Measurements from ENCODE around the gene ORM1. TPM values are rescaled to one million over a fixed set of nuclear protein-coding genes. Genes with fewer than 3 reads are reported as not detected.

The ORM1 gene
- total RNA-seq, 4 donors from 2014 or later = 1.6 TPM; not detected in 3

DNA sequence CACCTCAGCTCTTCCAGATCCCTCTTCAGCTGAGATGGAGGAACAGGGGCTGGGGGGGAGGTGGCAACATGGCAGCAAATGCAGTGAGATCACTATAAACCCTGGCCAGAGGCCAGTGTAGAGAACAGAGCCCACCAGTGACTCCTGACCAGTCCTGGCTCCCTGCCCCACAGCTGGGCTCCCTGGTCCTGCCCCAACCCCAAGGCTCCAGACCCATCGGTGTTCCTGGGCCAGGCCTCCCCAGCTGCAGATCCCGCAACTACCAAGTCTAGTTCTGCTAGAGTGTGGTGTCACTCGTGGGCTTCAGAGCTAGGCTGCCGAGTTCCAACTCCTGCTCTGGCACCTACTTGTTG, 48.0 kb downstream of the ORM1 start:
- Histone ChIP-seq H3K36me3 (peaks cover 0 to 67% of the 10 kb centered on the region in 2 donors), H3K4me3 (no peak overlapping the region), H3K27ac (peak overlapping the region in 1 of 4 donors; percentile 54), H3K9me3 (no peaks in the 10 kb centered on the region), H3K27me3 (no peaks in the 10 kb centered on the region), H3K4me1 (peaks cover 0 to 38% (median 4%) of the 10 kb centered on the region in 3 donors)
- no peak for ATAC-seq
- WGBS, 2 donors (ENCODE audit: low coverage in 1 of 2) = 42% methylated on average over 2 of the region's 4 CpGs; no CpG with 5 or more reads in 1 of the 2 donors
- TF ChIP-seq POLR2A (IDR thresholded peaks at IDR 0.05) (no peak), EP300 (IDR thresholded peaks at IDR 0.05) (no peak), POLR2AphosphoS5 (IDR thresholded peaks at IDR 0.05) (no peak)
- TF ChIP-seq, protein P1, sequence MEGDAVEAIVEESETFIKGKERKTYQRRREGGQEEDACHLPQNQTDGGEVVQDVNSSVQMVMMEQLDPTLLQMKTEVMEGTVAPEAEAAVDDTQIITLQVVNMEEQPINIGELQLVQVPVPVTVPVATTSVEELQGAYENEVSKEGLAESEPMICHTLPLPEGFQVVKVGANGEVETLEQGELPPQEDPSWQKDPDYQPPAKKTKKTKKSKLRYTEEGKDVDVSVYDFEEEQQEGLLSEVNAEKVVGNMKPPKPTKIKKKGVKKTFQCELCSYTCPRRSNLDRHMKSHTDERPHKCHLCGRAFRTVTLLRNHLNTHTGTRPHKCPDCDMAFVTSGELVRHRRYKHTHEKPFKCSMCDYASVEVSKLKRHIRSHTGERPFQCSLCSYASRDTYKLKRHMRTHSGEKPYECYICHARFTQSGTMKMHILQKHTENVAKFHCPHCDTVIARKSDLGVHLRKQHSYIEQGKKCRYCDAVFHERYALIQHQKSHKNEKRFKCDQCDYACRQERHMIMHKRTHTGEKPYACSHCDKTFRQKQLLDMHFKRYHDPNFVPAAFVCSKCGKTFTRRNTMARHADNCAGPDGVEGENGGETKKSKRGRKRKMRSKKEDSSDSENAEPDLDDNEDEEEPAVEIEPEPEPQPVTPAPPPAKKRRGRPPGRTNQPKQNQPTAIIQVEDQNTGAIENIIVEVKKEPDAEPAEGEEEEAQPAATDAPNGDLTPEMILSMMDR (IDR thresholded peaks at IDR 0.05) = no peak

DNA sequence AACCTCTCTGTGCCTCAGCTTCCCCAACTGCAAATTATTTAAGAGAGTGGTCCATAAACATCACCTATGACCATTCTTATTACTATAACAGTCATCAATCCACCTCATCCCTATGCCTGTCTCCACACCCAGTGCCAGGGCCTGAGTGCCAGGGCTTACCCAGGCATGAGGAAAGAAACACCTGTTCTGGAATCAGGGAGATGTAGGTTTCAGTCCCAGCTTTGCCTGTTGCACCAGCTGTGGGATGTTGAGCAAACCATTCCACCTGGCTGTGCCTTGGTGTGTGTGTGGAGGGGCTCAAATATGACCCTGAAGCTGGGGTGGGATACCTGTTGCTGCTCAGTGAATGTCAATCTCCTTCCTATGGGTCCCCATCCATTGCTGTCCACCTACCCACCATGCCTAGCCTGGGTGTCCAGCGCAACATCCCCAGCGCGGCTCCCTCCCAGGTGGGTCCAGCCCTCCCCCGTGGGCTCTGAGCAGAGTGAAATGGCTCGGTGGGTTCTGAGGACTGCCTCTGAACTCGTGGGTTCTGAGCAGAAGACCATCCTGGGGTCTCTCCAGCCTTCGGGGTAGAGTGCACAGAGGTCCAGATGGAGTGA, 48.5 kb downstream of the ORM1 start:
- ATAC-seq = no peak
- no CpG with 5 or more reads among the region's 7 CpGs for WGBS, 2 donors (ENCODE audit: low coverage in 1 of 2)
- peak overlapping the region in 2 of 4 donors; percentile 54 to 58 for H3K27ac ChIP-seq
- H3K9me3 ChIP-seq = no peaks in the 10 kb centered on the region
- no peaks in the 10 kb centered on the region for H3K27me3 ChIP-seq
- H3K4me1 ChIP-seq = peaks cover 0 to 33% (median 4%) of the 10 kb centered on the region in 3 donors
- peaks cover 0 to 65% of the 10 kb centered on the region in 2 donors for H3K36me3 ChIP-seq
- H3K4me3 ChIP-seq = no peak overlapping the region
- TF ChIP-seq POLR2A (IDR thresholded peaks at IDR 0.05) = no peak
- TF ChIP-seq POLR2AphosphoS5 (IDR thresholded peaks at IDR 0.05) = no peak
- no peak for TF ChIP-seq EP300 (IDR thresholded peaks at IDR 0.05)
- TF ChIP-seq, protein P1 (IDR thresholded peaks at IDR 0.05) = no peak

DNA sequence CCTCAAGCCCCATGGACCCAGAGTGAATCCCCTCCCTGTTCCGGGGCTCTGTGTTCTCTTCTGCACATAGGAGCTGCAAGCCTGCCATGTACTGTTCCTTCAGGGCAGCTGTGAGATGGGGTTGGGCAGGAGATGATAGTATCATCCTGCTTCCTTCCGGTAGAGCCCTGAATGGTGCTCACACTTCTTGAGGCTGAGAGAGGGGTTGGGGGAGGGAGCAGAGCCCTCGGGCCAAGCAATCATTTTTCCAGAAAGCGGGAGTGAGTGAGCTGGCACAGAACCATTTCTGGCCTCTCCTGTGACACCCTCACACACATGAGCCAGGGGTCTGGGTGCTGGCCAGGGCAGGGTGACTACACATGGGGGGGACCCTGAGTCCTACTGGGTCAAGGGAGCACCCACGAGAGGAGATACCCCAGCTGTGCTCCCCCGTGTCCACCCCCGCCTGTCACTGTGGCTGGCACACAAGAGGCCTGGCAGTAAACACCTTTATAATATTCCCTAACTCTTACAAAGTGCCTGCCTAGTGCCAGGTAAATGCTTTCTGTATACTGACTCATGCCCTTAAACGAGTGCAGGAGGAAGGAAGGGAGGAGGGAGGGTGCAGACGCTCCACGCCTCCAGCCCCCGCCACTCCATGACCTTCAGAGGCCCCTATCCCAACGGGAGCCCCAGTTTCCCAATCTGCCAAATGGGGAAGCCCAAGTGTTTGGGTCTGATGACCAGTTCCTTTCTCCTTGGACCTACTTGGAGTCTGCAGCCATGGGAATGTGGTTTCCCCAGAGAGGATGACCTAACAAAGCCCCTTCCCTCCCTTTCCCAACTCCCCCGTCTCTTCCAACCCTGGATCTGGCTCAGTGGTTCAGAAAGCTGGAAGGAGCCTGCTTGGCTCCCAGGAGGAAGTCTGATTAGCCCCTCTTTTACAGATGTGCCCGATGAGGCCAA, 49.3 kb downstream of the ORM1 start:
- H3K4me3 ChIP-seq = no peak overlapping the region
- peak; percentile 3 for TF ChIP-seq POLR2AphosphoS5 (IDR thresholded peaks at IDR 0.05)
- no peak for TF ChIP-seq EP300 (IDR thresholded peaks at IDR 0.05)
- H3K27ac ChIP-seq = peak overlapping the region in 3 of 4 donors; percentile 48 to 58 (median 54)
- peak; percentile 37 for ATAC-seq
- peaks cover 0 to 32% (median 4%) of the 10 kb centered on the region in 3 donors for H3K4me1 ChIP-seq
- H3K9me3 ChIP-seq = no peaks in the 10 kb centered on the region
- WGBS, 2 donors (ENCODE audit: low coverage in 1 of 2) = 40 to 42% methylated on average over 2 to 3 of the region's 14 CpGs
- no peaks in the 10 kb centered on the region for H3K27me3 ChIP-seq
- H3K36me3 ChIP-seq = peaks cover 0 to 65% of the 10 kb centered on the region in 2 donors

DNA sequence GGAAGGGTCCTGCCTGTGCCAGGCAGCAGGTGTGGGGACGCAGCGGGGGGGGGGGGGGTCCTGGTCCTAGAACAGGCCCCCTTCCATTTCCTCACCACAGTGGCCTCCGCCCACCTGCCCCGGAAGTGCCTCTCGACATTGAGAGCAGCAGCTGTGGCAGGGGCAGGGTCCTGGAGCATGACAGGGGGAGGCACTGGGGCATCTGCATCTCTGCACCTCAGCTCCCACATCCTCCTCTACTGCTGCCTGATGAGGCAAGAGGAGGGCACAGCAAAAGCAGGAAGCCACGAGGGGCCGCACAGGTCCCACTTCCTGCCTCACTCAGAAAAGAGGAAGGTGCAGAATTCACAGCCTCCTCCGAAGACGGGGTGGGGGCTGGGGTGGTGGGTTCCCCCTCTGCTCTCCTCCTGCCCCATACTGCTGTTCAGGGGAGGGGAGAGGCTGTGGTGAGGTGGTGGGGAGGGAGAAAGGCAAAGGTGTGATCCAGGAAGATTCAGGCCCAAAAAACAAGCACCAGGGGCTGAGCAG, 50.1 kb downstream of the ORM1 start:
- H3K36me3 ChIP-seq = peaks cover 0 to 64% of the 10 kb centered on the region in 2 donors
- peak overlapping the region in 3 of 4 donors; percentile 48 to 58 (median 54) for H3K27ac ChIP-seq
- no peaks in the 10 kb centered on the region for H3K9me3 ChIP-seq
- TF ChIP-seq EP300 (IDR thresholded peaks at IDR 0.05) (no peak), POLR2AphosphoS5 (IDR thresholded peaks at IDR 0.05) (no peak)
- ATAC-seq = peak; percentile 58
- no peaks in the 10 kb centered on the region for H3K27me3 ChIP-seq
- peaks cover 0 to 32% (median 4%) of the 10 kb centered on the region in 3 donors for H3K4me1 ChIP-seq
- H3K4me3 ChIP-seq = no peak overlapping the region
- no CpG with 5 or more reads among the region's 9 CpGs for WGBS, 2 donors (ENCODE audit: low coverage in 1 of 2)

DNA sequence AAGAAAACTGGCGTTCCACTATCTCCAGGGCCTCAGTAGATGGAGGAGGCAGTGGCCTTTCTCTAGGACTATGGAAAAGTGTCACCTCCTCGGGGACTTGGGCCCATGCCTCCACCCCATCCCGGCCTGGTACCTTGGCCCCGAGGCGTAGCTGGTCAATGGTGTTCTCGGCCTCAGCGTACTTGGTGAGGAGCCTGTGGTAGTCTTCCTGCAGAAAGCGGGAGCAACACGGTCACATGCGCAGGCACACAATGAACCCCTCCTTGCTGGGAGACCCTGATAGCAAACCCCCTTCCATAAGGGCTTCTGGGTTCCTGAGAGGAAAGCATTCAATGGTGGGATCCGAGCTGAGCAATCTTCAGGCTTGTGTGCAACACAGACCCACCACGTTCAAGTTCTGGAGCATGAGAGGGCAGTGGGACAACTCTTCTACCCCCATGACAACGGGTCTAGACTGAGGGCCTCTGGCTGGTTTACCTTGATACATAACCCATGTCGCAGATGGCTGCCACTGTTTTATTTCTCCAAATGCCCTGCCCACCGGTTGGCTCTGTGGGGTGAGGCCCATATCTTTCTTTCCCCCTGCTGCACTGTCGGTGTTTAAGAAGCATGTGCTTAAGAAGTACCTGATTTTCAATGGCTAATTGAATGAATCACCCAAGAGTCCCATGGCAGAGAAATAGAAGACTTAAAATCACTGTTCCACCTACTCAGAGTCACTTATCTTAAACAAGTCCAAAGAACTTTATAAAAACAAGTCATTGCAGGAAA, 51.2 kb downstream of the ORM1 start:
- no peak for ATAC-seq
- H3K27me3 ChIP-seq = no peaks in the 10 kb centered on the region
- 89 to 95% methylated on average over 4 to 8 of the region's 16 CpGs for WGBS, 2 donors (ENCODE audit: low coverage in 1 of 2)
- peaks cover 0 to 41% (median 4%) of the 10 kb centered on the region in 3 donors for H3K4me1 ChIP-seq
- H3K27ac ChIP-seq = no peak overlapping the region
- TF ChIP-seq POLR2AphosphoS5 (IDR thresholded peaks at IDR 0.05) (no peak), POLR2A (IDR thresholded peaks at IDR 0.05) (no peak), EP300 (IDR thresholded peaks at IDR 0.05) (no peak)
- TF ChIP-seq, protein P1 (IDR thresholded peaks at IDR 0.05) = no peak
- peaks cover 0 to 64% of the 10 kb centered on the region in 2 donors for H3K36me3 ChIP-seq
- no peak overlapping the region for H3K4me3 ChIP-seq
- no peaks in the 10 kb centered on the region for H3K9me3 ChIP-seq
